H9 (cell line): ENCODE results near the gene CDH22. TPM values are rescaled to one million over a fixed set of nuclear protein-coding genes. Genes with fewer than 3 reads are reported as not detected.

Experiments
- DNase-seq: peaks from one replicate; pipeline ENCODE4 v3.0.0-alpha.2; 2017
- H2AFZ ChIP-seq: one replicate; pipeline ENCODE4 v1.6.1; 2013; ENCODE audit warnings: mild to moderate bottlenecking, low read length, control low read depth, moderate library complexity
- H2AK5ac ChIP-seq: 2 replicates; pipeline ENCODE4 v1.6.1; 2013; ENCODE audit warnings: low read length, control low read depth, mixed read lengths; ENCODE audit not compliant: insufficient read length
- H2BK120ac ChIP-seq: one replicate; pipeline ENCODE4 v1.6.1; 2013; ENCODE audit warnings: low read depth, mild to moderate bottlenecking, low read length, control low read depth, inconsistent platforms; ENCODE audit not compliant: poor library complexity, severe bottlenecking
- H2BK12ac ChIP-seq: 2 replicates; pipeline ENCODE4 v1.6.1; 2013; ENCODE audit warnings: low read length, control low read depth, mixed read lengths, low read depth; ENCODE audit not compliant: insufficient read length
- H2BK15ac ChIP-seq: 2 replicates; pipeline ENCODE4 v1.6.1; 2013; ENCODE audit warnings: low read depth, low read length, control low read depth
- H2BK20ac ChIP-seq: one replicate; pipeline ENCODE4 v1.6.1; 2013; ENCODE audit warnings: low read depth, mild to moderate bottlenecking, low read length, control low read depth, inconsistent platforms; ENCODE audit not compliant: poor library complexity, severe bottlenecking
- H2BK5ac ChIP-seq: 2 replicates; pipeline ENCODE4 v1.6.1; 2013; ENCODE audit warnings: low read length, control low read depth, mixed read lengths; ENCODE audit not compliant: insufficient read length
- H3K14ac ChIP-seq: 2 replicates; pipeline ENCODE4 v1.6.1; 2013; ENCODE audit warnings: low read length, control low read depth; ENCODE audit not compliant: insufficient read depth
- H3K18ac ChIP-seq: 2 replicates; pipeline ENCODE4 v1.6.1; 2013; ENCODE audit warnings: low read depth, mild to moderate bottlenecking, mixed read lengths, low read length, control low read depth; ENCODE audit not compliant: insufficient read length
- H3K23ac ChIP-seq: 2 replicates; pipeline ENCODE4 v1.6.1; 2013; ENCODE audit warnings: low read length, control low read depth, mixed read lengths, low read depth; ENCODE audit not compliant: insufficient read length
- H3K23me2 ChIP-seq: 2 replicates; pipeline ENCODE4 v1.6.1; 2013; ENCODE audit warnings: low read depth, mild to moderate bottlenecking, mixed read lengths, low read length, control low read depth; ENCODE audit not compliant: insufficient read length, poor library complexity, severe bottlenecking
- H3K27ac ChIP-seq: 2 replicates; pipeline ENCODE4 v1.5.1; 2013; ENCODE audit warnings: low read length, control low read depth, mixed read lengths, low read depth; ENCODE audit not compliant: insufficient read length
- H3K27me3 ChIP-seq: 2 replicates; pipeline ENCODE4 v1.6.1; 2013; ENCODE audit warnings: low read length, control low read depth, inconsistent platforms; ENCODE audit not compliant: insufficient read depth
- H3K4ac ChIP-seq: 2 replicates; pipeline ENCODE4 v1.6.1; 2013; ENCODE audit warnings: low read depth, mild to moderate bottlenecking, control low read depth, inconsistent platforms, low read length, moderate library complexity
- H3K4me1 ChIP-seq: 2 replicates; pipeline ENCODE4 v1.6.1; 2013; ENCODE audit warnings: low read length, control low read depth, inconsistent platforms; ENCODE audit not compliant: insufficient read depth
- H3K4me2 ChIP-seq: 2 replicates; pipeline ENCODE4 v1.6.1; 2013; ENCODE audit warnings: low read length, control low read depth, mixed read lengths; ENCODE audit not compliant: insufficient read length, insufficient read depth
- H3K56ac ChIP-seq: 2 replicates; pipeline ENCODE4 v1.6.1; 2013; ENCODE audit warnings: low read depth, mild to moderate bottlenecking, mixed read lengths, low read length, control low read depth; ENCODE audit not compliant: insufficient read length
- H3K79me1 ChIP-seq: 2 replicates; pipeline ENCODE4 v1.6.1; 2013; ENCODE audit warnings: low read depth, mild to moderate bottlenecking, moderate library complexity, low read length, control low read depth, inconsistent platforms; ENCODE audit not compliant: insufficient read depth, poor library complexity, severe bottlenecking
- H3K79me2 ChIP-seq: 2 replicates; pipeline ENCODE4 v1.6.1; 2013; ENCODE audit warnings: low read length, control low read depth, inconsistent platforms; ENCODE audit not compliant: insufficient read depth
- H3K9ac ChIP-seq: 2 replicates; pipeline ENCODE4 v1.6.1; 2013; ENCODE audit warnings: low read length, control low read depth, mixed read lengths; ENCODE audit not compliant: insufficient read length; ENCODE audit errors: extremely low read depth
- H3K9me3 ChIP-seq: one replicate; pipeline ENCODE4 v1.6.1; 2013; ENCODE audit warnings: low read depth, low read length, inconsistent platforms; ENCODE audit not compliant: control insufficient read depth
- H3T11ph ChIP-seq: one replicate; pipeline ENCODE4 v1.6.1; 2013; ENCODE audit warnings: mild to moderate bottlenecking, low read length, control low read depth, inconsistent platforms
- H4K20me1 ChIP-seq: one replicate; pipeline ENCODE4 v1.6.1; 2013; ENCODE audit not compliant: control insufficient read depth, insufficient read length, insufficient read depth
- H4K5ac ChIP-seq: 2 replicates; pipeline ENCODE4 v1.6.1; 2013; ENCODE audit warnings: low read depth, mild to moderate bottlenecking, mixed read lengths, low read length, control low read depth; ENCODE audit not compliant: insufficient read length
- H4K8ac ChIP-seq: replicated peaks from 2 replicates; pipeline ENCODE4 v1.6.1; 2013; ENCODE audit warnings: low read length, control low read depth, mixed read lengths, low read depth; ENCODE audit not compliant: insufficient read length
- H4K91ac ChIP-seq: 2 replicates; pipeline ENCODE4 v1.6.1; 2013; ENCODE audit warnings: low read depth, mild to moderate bottlenecking, moderate library complexity, mixed read lengths, low read length, control low read depth; ENCODE audit not compliant: insufficient read length
- H3K27ac Mint-ChIP-seq, 3 experiments: 2 replicates in 2 of 3; 3 replicates in 1 of 3; pipeline ENCODE4 v1.8.0; 2020 to 2021; ENCODE audit warnings: mixed read lengths in 3 of 3, mild to moderate bottlenecking in 1 of 3, moderate library complexity in 1 of 3
- H3K27me3 Mint-ChIP-seq: 2 replicates; pipeline ENCODE4 v1.8.0; 2021; ENCODE audit warnings: low read depth, mild to moderate bottlenecking, moderate library complexity, mixed read lengths
- H3K36me3 Mint-ChIP-seq, 3 experiments: 2 replicates in 2 of 3; 3 replicates in 1 of 3; pipeline ENCODE4 v1.8.0; 2020 to 2021; ENCODE audit warnings: low read depth in 3 of 3, mixed read lengths in 3 of 3; ENCODE audit not compliant: insufficient read depth in 1 of 3
- H3K4me1 Mint-ChIP-seq, 2 experiments: 2 replicates each; pipeline ENCODE4 v1.8.0; 2020; ENCODE audit warnings: mixed read lengths in 2 of 2
- H3K4me3 Mint-ChIP-seq, 2 experiments: 2 replicates in 1 of 2; 3 replicates in 1 of 2; pipeline ENCODE4 v1.8.0; 2020 to 2021; ENCODE audit warnings: mild to moderate bottlenecking in 2 of 2, mixed read lengths in 2 of 2, moderate library complexity in 1 of 2
- H3K9me3 Mint-ChIP-seq, 2 experiments: 2 replicates in 1 of 2; 3 replicates in 1 of 2; pipeline ENCODE4 v1.8.0; 2020; ENCODE audit warnings: mild to moderate bottlenecking in 2 of 2, mixed read lengths in 2 of 2, moderate library complexity in 1 of 2
- CTCF ChIP-seq: fragments of 200-600 bp; sonication (generic); conservative IDR thresholded peaks from 3 replicates; pipeline ENCODE4 v1.8.0; 2021; ENCODE audit warnings: antibody characterized with exemption, mild to moderate bottlenecking
- WGBS: extraction: QIAGEN DNeasy Blood & Tissue Kit; methylation state at CpG from one replicate; pipeline ENCODE4 v1.1.7; 2013; ENCODE audit warnings: missing lambda C conversion rate, low lambda C conversion rate, mixed read lengths; ENCODE audit not compliant: insufficient read length; ENCODE audit errors: extremely low coverage; 5-methylcytosine and 5-hydroxymethylcytosine counted together
- total RNA-seq: library from RNA; stranded (reverse); gene quantifications from 2 replicates; pipeline ENCODE4 v1.2.1, GENCODE V29; 2021

CDH22 gene
- total RNA-seq, 1 experiment from 2014 or later = not detected

- no peak for TF ChIP-seq CTCF
- Histone ChIP-seq H3K18ac (no peak overlapping the region), H3K56ac (no peak overlapping the region), H4K20me1 (no peaks in the 10 kb centered on the region), H4K5ac (no peak overlapping the region), H3K27me3 (no peaks in the 10 kb centered on the region; the same call in 1 of the 2 replicates), H3T11ph (no peak overlapping the region), H3K4me2 (no peak overlapping the region), H2BK120ac (no peak overlapping the region), H2BK5ac (no peak overlapping the region), H3K79me1 (no peaks in the 10 kb centered on the region), H2BK20ac (no peak overlapping the region), H3K4ac (no peak overlapping the region), H3K9me3 (no peaks in the 10 kb centered on the region), H2AFZ (no peak overlapping the region), H2BK12ac (no peak overlapping the region), H2BK15ac (no peak overlapping the region), H3K9ac (no peak overlapping the region), H4K91ac (no peak overlapping the region), H3K79me2 (no peaks in the 10 kb centered on the region), H3K14ac (no peak overlapping the region), H3K4me1 (no peaks in the 10 kb centered on the region), H3K23me2 (no peaks in the 10 kb centered on the region), H4K8ac (no peak overlapping the region), H3K23ac (no peak overlapping the region), H2AK5ac (no peak overlapping the region), H3K27ac (no peak overlapping the region)
- Mint-ChIP-seq H3K9me3 (no peaks in the 10 kb centered on the region), H3K4me1 (peaks cover 21 to 49% of the 10 kb centered on the region in 2 experiments), H3K27me3 (peaks cover 62% of the 10 kb centered on the region), H3K4me3 (no peak overlapping the region; a peak in 1 of 5 replicates), H3K36me3 (peaks cover 3 to 10% (median 4%) of the 10 kb centered on the region in 3 experiments; a peak in 4 of 7 replicates), H3K27ac (no peak overlapping the region; a peak in 1 of 7 replicates)
- DNase-seq = no peak
- 100% methylated on average over 2 of the region's 8 CpGs for WGBS
Observed at GRCh38 chr20:46344488-46345162, 36.3 kb upstream of the CDH22 start.
